AG10803 (cell line): ENCODE data around the gene ZIC5.

ENCODE experiments used
- DNase-seq: peaks from one replicate; pipeline ENCODE4 v3.0.0; 2010; ENCODE audit warnings: low read depth
- H3K4me3 ChIP-seq: 2 replicates; pipeline ENCODE4 v1.5.1; 2011; ENCODE audit warnings: mild to moderate bottlenecking, low read length, control low read depth
- TF ChIP-seq, protein P1 (sequence below): conservative IDR thresholded peaks from 2 replicates; pipeline ENCODE4 v1.5.1; 2011; ENCODE audit warnings: mild to moderate bottlenecking, low read length, control low read depth, inconsistent platforms

Gene ZIC5

DNA sequence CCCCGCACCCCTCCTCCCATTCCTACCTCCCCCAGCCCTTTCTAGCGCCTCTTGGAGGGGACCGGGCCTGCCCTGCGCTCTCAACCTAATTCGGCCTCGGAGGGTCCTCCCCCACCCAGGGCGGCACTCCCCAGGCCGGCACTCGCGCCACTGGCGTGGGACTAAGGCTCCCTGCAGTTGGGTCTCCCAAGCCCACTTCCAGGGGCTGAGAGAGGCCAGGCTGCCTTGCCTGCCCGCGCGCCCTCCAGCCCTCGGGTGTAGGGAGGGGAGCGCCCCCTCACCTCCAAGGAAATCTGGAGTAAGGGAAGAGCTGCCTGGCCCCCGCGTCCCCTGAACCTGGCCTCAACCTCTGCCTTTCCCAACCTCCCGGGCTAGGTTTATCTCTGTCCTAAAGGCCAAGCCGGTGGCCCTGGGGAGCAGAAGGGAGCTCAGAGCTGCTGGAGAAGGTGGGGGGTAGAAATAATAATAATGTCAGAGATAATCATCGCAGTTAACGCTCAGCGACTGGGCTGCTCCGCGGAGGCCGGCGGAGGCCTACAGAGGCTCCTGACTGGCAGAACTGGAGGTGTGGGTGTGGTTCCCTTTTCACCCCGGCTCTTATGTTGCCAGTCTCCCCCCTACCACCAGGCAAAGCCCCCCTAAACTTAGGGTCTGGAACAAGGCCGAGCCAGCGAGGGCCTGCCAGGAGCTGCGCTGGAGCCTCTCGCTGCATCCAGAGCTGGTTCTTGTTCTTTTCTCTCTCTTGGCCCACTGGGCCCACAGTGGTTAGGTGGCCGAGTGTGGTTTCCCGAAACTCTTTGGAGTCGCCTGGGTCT lies 19.7 kb upstream of the ZIC5 start:
- TF ChIP-seq, protein P1, sequence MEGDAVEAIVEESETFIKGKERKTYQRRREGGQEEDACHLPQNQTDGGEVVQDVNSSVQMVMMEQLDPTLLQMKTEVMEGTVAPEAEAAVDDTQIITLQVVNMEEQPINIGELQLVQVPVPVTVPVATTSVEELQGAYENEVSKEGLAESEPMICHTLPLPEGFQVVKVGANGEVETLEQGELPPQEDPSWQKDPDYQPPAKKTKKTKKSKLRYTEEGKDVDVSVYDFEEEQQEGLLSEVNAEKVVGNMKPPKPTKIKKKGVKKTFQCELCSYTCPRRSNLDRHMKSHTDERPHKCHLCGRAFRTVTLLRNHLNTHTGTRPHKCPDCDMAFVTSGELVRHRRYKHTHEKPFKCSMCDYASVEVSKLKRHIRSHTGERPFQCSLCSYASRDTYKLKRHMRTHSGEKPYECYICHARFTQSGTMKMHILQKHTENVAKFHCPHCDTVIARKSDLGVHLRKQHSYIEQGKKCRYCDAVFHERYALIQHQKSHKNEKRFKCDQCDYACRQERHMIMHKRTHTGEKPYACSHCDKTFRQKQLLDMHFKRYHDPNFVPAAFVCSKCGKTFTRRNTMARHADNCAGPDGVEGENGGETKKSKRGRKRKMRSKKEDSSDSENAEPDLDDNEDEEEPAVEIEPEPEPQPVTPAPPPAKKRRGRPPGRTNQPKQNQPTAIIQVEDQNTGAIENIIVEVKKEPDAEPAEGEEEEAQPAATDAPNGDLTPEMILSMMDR = no peak
- DNase-seq = no peak
- no peak overlapping the region for H3K4me3 ChIP-seq

DNA sequence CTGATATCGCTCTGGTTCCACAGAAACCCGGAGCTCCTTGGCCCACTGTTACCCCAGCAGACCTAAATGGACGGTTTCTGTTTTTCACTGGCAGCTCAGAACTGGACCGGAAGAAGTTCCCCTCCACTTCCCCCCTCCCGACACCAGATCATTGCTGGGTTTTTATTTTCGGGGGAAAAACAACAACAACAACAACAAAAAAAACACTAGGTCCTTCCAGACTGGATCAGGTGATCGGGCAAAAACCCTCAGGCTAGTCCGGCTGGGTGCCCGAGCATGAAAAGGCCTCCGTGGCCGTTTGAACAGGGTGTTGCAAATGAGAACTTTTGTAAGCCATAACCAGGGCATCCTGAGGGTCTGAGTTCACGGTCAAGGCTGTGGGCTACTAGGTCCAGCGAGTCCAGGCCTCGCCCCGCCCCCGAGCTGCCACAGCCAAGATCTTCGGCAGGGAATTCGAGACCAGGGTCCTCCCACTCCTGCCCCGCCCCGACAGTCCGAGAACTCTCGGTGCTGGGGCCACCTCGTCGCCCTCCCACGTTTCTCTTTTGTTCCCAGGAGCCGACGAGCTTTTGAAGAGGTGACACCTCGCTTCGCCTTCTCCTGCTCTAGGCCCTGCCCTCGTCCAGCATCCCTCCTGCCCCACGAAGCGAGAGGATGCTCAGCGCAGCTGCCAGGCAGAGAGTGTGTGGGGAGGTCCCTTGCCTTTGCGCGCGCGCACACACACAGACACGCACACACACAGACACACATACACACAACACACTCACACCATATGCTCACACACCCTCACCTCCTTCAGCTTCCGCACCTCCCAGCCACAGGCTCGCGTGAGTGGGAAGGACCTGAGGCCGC lies 18.8 kb upstream of the ZIC5 start:
- no peak for DNase-seq
- TF ChIP-seq, protein P1 = no peak
- no peak overlapping the region for H3K4me3 ChIP-seq

DNA sequence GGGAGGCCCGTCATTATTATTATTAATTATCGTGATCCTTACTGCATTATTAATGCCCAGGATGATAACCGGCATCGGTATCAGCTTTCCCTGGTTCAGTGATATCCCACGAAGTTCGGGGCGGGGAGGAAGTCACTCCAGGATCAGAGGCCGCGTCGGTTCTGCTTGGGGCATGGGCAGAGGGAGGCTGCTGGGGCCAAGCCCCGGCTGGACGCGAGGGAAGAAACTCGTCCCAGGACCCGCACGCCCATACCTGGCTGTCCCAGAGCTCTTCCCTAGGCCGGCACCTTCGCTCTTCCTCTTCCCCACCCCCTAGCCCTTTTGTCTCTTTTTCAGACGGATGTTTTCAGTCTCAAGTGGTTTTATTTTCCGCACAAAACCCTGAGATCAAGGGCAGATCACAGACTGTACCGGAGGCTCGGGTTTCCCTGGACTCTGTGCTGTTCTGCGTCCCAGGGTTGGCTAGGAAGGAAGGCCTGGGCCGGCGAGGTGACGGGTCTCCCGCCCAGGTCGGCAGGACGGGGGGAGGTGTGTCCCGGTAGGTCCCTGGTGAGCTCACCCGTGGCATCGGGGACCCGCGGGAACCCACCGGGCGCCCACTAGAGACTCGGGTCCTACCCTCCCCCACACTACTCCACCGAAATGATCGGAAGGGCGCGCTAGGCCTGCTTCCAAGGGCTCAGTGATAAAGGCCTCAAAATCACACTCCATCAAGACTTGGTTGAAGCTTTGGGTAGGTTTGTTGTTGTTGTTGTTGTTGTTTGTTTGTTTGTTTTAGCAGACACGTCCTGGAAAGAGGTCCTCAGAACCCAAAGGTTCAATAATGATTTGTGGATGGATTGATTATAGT lies 17.9 kb upstream of the ZIC5 start:
- TF ChIP-seq, protein P1 = no peak
- no peak for DNase-seq
- no peak overlapping the region for H3K4me3 ChIP-seq

DNA sequence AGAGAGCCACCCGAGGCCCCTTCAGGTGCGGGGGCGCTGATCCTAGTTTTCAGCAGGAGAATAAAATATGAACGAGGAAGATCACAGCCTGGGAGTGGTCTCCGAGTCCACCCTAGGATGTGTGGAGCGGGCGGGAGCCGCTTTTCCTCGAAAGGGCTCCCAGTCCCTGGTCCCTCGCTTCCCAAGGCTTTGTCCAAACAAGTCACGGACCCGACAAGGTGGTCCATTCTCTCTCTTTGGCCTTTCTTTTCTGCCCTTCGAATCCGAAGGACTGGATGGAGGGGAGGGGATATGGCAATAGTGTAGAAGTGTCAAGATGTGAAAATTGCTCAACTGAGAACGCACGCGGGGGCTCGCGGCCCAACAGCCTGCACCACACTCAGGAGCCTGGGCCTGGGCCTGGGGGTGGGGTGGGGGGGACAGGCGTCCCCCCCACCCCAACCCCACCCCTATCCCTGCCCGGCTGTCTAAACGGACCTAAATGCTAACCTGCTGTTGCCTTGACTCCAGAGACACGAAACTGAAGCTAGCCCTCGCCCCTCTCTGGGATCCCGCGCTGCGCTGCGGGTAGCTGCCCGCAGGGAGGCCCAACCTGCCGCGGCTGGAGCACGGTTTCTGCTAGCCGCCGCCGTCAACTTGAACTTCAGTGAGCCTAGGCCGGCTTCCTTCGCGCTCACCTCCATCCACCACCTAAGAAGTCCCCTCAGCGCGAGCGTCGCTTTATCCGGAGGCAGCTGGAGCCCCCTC lies 17.1 kb upstream of the ZIC5 start:
- DNase-seq = no peak
- TF ChIP-seq, protein P1 = no peak
- H3K4me3 ChIP-seq = no peak overlapping the region

DNA sequence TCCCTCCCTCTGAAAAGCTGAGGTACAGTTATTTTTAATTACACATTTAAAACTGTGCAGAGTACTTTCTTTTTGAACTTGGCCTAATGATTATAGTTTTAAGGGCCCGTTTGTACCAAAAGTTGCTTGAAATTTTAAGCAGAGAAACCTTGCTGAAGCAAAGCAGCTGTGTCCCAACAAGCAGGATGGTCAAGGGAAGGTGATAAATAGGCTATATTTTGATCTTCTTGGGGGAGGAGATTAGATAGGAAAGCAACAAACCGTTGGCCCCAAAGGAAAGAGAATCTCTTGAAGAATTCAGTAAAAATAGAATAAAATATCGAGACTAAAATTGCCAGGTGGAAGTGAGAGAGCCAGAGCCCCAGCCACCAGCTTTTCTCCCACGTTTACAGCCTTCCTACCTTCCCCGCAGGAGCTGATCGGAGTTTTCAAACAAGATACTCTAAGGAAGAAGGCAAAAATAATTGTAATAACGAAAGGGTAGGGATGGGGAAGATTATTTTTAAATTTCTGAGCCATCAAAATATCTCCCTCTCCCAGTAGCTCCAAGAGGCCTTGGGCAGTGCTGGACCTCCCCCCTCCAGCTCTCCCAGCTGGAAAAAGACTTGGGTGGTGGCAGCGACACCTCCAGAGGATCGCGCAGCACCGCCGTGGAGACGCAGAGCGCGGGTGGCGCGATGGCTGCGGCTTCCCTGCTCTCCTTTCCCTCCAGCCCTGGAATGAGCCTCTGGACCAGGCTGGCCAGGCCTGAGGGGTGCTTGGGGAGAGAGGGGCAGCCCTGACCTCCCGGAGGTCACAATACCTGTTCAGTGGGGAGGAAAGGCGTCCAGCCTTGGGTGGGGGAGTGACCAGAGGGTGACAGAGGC lies 15.8 kb upstream of the ZIC5 start:
- no peak for DNase-seq
- TF ChIP-seq, protein P1 = no peak
- H3K4me3 ChIP-seq = no peak overlapping the region
